Measurements from ENCODE around the gene RPL10. TPM values are rescaled to one million over a fixed set of nuclear protein-coding genes. Genes with fewer than 3 reads are reported as not detected.

The RPL10 gene
- total and polyA plus RNA-seq, 2 of the 8 experiments (the other 6 are each of a cell fraction or from before 2014, with no cell fraction given), result 2,633 to 4,293 TPM

GRCh38 chrX:154354013-154354412 is 44.2 kb upstream of the RPL10 start:
- Histone ChIP-seq H3K56ac (replicated peaks; ENCODE audit: insufficient read length, low read depth, low read length) (no peak overlapping the region), H3K27me3 (replicated peaks in 1 of 4; ENCODE audit: control insufficient read depth in 3 of 4, extremely low read depth in 1 of 4, insufficient read depth in 3 of 4, low read length in 3 of 4) (no peaks in the 10 kb centered on the region), H3K79me1 (ENCODE audit: low read depth, low read length) (no peaks in the 10 kb centered on the region), H3K14ac (ENCODE audit: insufficient read length) (no peak overlapping the region), H2AFZ (ENCODE audit: low read length) (no peak overlapping the region), H3K23ac (ENCODE audit: insufficient read length) (no peak overlapping the region), H3K23me2 (ENCODE audit: low read depth, low read length) (no peaks in the 10 kb centered on the region), H3K27ac (ENCODE audit: low read depth, low read length) (no peak overlapping the region), H3K4ac (replicated peaks; ENCODE audit: insufficient read length, low read depth, low read length) (no peak overlapping the region), H2AK5ac (ENCODE audit: low read depth, low read length) (no peak overlapping the region), H3K9ac (replicated peaks in 1 of 4; ENCODE audit: extremely low read depth in 1 of 4, low read depth in 3 of 4, low read length in 3 of 4) (no peak overlapping the region), H4K91ac (replicated peaks; ENCODE audit: insufficient read length, low read length) (no peak overlapping the region), H3K79me2 (ENCODE audit: control insufficient read depth in 1 of 2, insufficient read depth in 2 of 2, low read length in 2 of 2) (no peaks in the 10 kb centered on the region), H4K5ac (ENCODE audit: insufficient read length, low read depth, low read length) (no peak overlapping the region), H3K4me1 (replicated peaks in 1 of 4; ENCODE audit: control insufficient read depth in 3 of 4, insufficient read depth in 4 of 4, low read length in 3 of 4) (no peaks in the 10 kb centered on the region), H3K36me3 (ENCODE audit: control insufficient read depth in 2 of 4, insufficient read depth in 4 of 4, low read length in 3 of 4) (peaks cover 44 to 100% (median 84%) of the 10 kb centered on the region in 4 experiments), H2BK5ac (ENCODE audit: low read depth, low read length) (no peak overlapping the region), H2BK120ac (replicated peaks; ENCODE audit: low read depth, low read length) (no peak overlapping the region), H4K20me1 (replicated peaks in 1 of 2; ENCODE audit: control insufficient read depth in 1 of 2, insufficient read depth in 2 of 2, low read length in 2 of 2) (peaks cover 4 to 42% of the 10 kb centered on the region in 2 experiments), H3K9me3 (ENCODE audit: insufficient read depth in 2 of 2, low read depth in 1 of 2, low read length in 1 of 2) (no peaks in the 10 kb centered on the region), H4K8ac (ENCODE audit: extremely low read depth, insufficient read depth, low read length) (no peak overlapping the region), H2BK15ac (ENCODE audit: low read length) (no peak overlapping the region), H2BK12ac (ENCODE audit: low read depth, low read length) (no peak overlapping the region), H3K4me3 (ENCODE audit: extremely low read depth in 1 of 4, insufficient read depth in 2 of 4, low read depth in 3 of 4, low read length in 4 of 4) (no peak overlapping the region), H2BK20ac (ENCODE audit: low read length) (no peak overlapping the region), H3K18ac (ENCODE audit: extremely low read depth, low read length) (no peak overlapping the region), H3K4me2 (ENCODE audit: insufficient read depth in 1 of 2, low read depth in 2 of 2, low read length in 2 of 2) (no peak overlapping the region)
- WGBS, 2 experiments (ENCODE audit: extremely low coverage in 1 of 2, insufficient coverage in 1 of 2, insufficient read length in 1 of 2, insufficient replicate concordance in 2 of 2, low coverage in 1 of 2, low lambda C conversion rate in 2 of 2, missing lambda C conversion rate in 1 of 2), result 83% methylated on average over 8 of the region's 14 CpGs; no CpG with 5 or more reads in 1 of the 2 experiments
- DNase-seq (ENCODE audit: low read depth in 1 of 2, low spot score in 2 of 2) (no peak), FAIRE-seq (no peak)
- ChIA-PET CTCF (ENCODE audit: partially characterized antibody) (interaction anchor here (0.7 to 1.5 kb wide), 2 partner anchors 12 to 77 kb away, joined by 3 to 4 read pairs; no protein-coding TSS in a partner anchor), POLR2A (ENCODE audit: partially characterized antibody) (interaction anchor here (1.0 to 15.6 kb wide), 4 partner anchors 12 to 48 kb away, joined by 4 to 348 read pairs (median 6); partner anchors contain the start of gene RPL10)
- TF ChIP-seq CEBPB (IDR thresholded peaks at IDR 0.05; ENCODE audit: low read depth, low read length), result no peak
- no peak for TF ChIP-seq TCF12 (IDR thresholded peaks at IDR 0.05; ENCODE audit: low read depth, low read length)
- TF ChIP-seq POLR2AphosphoS5 (IDR thresholded peaks at IDR 0.05; ENCODE audit: low read depth, low read length), result 0 out of 2 replicates have a peak, but pooled peaks have one; percentile 40
- no peak for TF ChIP-seq SAP30 (IDR thresholded peaks at IDR 0.05; ENCODE audit: insufficient read depth, insufficient replicate concordance, low read length)
